GM03348 (cell line): ENCODE measurements around the gene VPS29.
"Not testable (repeated sequence)": the region's sequence is repeated elsewhere in the genome, so short reads cannot be mapped to it uniquely, and the experiment has no call there.

Source experiments
- DNase-seq: peaks from one replicate; pipeline ENCODE4 v3.0.0; 2012; ENCODE audit warnings: low spot score

Gene VPS29

DNA sequence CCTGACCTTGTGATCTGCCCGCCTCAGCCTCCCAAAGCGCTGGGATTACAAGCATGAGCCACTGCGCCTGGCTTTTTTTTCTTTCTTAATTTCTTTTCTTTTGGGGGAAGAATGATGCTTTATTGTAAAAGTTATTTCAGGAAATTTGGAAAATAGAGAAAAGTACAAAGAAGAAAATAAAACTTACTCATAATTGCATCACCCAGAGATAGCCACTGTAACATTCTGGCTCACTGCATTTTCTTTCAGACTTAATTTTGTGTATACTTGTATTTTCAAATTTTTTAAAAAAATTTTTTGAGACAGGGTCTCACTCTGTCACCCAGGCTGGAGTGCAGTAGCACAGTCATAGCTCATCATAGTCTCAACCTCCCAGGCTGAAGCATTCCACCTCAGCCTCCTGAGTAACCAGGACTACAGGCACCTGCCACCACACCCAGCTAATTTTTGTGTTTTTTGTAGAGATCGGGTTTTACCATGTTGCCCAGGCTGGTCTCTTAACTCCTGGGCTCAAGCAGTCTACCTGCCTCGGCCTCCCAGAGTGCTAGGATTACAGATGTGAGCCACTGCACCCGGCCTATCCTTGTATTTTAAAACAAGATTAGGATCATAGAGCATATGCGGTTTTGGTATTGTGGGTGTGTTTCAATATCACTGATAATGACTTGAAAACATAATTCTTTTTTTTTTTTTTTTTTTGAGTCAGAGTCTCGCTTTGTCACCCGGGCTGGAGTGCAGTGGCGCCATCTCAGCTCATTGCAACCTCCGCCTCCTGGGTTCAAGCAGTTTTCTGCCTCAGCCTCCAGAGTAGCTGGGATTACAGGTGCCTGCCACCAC is 19.2 kb upstream of the VPS29 start:
- DNase-seq: not testable (repeated sequence)

DNA sequence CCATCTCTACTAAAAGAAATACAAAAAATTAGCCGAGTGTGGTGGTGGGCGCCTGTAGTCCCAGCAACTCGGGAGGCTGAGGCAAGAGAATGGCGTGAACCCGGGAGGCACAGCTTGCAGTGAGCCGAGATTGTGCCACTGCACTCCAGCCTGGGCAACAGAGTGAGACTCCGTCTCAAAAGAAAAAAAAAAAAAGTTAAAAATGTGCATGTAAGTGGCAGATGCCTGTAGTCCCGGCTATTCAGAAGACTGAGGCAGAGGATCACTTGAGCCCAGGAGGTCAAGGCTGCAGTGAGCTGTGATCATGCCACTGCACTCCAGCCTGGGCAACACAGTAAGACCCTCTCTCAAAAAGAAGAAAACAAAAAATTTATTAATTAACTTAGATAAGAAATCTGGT is 16.1 kb upstream of the VPS29 start:
- DNase-seq: not testable (repeated sequence)

DNA sequence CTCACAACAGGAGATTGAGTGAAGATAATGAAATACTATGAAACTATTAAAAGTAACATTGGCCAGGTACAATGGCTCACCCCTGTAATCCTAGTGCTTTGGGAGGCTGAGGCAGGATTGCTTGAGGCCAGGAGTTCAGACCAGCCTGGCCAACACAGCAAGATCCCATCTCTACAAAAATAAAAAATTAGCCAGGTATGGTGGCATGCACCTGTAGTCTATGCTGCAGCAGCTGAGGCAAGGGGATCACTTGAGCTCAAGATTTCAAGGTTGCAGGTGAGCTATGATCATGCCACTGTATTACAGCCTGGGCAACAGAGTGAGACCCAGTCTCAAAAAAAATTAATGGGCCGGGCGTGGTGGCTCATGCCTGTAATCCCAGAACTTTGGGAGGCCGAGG is 15.1 kb upstream of the VPS29 start:
- DNase-seq: no peak

DNA sequence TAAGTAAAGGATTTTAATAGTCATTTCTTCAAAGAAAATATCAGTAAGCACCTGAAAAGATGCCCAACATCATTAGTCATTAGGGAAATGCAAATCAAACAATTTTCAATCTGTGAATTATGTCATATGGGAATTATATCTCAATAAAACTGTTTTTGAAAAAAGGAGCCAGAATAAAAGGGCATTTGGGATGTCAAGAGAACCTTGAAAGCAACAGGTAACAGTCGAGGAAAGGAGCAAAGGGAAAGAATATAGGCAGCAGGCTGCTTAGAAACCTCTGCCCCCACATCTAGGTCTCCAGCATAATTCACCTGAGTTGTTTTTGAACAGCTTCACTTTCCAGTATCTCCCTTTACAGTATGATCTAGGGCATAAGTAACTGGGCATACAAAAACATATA is 12.5 kb upstream of the VPS29 start:
- DNase-seq: no peak

DNA sequence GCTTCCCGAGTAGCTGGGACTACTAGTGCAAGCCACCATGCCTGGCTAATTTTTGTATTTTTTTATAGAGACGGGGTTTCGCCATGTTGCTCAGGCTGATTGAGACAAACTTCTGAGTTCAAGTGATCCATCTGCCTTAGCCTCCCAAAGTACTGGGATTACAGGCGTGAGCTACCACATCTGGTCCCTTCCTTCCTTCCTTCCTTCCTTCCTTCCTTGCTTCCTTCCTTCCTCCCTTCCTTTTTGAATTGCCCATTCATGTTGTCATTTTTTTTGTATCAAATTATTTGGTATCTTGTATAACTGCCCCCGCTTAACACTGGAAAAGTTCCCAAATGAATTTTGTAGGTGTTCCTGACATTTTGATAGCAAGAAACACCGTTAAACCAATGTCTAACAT is 11.9 kb upstream of the VPS29 start:
- DNase-seq: no peak

DNA sequence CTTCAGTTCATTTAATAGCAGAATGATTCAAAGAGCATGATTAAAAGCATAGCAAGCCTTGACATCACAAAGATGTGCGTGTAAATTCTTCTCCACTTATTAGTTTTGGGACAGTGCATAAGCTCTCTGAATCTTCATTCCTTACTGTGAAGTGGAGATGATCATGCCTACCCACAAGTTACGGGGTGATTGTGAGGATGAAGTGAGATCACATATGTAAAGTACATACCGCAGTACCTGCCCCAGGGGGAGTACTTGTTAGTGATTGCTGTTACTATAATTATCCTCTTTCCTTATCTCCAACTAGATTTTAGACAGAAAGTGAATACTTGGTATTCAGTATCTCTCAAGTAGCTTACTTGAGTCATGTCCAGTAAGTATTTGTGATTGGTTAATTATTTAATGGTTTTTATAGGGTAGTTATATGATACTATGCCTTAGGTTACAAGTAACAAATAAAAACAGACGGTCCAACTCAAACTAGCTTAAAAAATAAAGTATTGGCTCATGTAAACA is 6.2 kb upstream of the VPS29 start:
- DNase-seq: no peak

DNA sequence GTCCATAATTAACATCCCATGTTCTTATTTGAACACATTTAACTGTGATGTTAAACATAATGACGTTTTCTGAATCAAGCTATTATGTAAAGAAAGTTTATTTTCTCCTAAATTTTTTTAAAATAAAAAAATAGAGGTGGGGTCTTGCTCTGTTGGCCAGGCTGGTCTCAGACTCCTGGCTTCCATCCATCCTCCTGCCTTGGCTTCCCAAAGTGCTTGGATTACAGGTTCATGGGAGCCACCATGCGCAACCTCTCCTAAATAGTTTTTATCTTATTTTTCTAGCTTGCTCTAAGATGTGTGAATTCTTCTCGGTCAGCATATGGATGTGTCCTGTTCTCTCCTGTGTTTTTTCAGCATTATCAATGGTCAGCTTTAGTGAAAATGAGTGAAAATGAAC is 3.4 kb upstream of the VPS29 start:
- DNase-seq: no peak

DNA sequence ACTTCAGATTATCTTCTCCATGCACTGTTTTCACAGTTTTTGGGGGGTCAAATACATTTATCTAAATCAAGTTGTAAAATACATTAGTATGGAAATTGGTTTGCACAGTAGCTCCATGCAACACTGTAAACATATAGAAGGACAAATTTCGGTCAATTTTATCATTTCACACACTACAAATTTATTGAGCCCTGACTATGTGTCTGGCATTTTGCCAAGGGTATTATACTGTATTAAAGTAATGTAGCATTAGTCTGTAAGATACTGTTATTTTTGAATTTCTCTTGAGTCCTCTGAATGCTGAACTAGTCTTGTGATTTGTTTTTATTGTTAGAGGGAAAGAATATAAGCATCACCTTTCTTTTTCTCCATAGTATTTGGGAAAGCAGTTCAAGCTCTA is 1.5 kb upstream of the VPS29 start:
- no peak for DNase-seq

DNA sequence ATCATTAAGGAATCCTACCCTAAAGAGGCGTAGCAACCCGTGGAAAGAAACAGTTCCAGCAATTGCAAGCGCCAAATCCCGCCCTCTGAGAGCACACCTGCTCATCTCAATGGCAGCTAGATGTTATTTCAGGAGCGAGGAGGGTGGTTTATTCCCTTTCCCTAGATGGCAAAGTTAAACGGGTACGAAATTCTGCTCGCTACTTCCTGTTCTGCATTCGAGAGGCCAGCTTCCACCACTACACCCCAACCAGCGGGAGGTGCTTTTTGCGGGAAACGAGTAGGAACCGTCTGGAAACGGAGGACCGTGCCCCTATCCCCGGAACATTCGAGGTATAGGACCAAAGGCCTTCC is 536 bp downstream of the VPS29 start:
- peak; percentile 47 for DNase-seq

DNA sequence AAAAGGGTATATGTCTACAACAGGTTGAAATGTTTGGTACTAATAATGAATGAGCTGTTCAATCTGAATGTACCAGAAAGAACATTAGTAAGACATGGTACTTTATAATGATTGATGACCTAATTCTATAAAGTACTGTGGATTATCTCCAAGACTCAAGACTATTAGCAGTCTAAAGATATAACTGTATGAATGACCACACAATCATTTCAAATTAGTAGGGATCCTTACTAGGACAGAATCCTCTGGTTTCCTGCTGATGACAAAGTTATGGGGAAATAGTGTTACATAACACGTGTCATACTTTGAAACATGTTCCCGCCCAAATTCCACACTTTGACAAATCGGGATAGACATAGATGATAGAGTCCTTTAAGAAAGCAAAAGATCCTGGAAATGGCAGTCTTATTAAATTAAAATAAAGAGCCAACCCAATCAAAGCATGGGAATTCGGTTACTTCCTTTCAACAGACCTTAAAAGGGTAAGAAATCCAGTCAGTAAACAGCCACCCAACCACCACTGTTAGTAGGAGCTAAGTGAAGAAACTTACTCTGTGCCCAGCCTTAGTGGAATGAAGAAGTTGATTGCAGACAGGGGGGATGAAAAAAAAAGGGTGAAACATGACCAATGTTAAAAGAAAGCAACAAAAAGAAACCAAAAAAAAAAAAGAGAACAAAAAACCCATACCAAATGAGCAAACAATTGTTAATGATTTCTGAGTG is 2.8 kb downstream of the VPS29 start:
- DNase-seq: peak; percentile 37

DNA sequence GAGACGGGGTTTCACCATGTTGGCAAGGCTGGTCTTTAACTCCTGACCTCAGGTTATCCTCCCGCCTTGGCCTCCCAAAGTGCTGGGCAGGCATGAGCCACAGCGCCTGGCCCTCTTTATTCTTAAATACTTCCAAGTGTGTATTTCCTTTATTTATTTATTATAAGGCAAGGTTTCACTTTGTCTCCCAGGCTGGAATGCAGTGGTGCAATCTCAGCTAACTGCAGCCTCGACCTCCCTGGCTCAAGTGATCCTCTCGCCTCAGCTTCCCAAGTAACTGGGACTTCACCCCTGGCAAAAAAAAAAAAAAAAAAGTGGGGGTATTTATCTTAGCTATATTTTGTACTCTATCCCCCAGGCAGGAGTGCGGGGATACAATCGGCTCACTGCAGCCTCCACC is 26.5 kb downstream of the VPS29 start:
- no peak for DNase-seq

DNA sequence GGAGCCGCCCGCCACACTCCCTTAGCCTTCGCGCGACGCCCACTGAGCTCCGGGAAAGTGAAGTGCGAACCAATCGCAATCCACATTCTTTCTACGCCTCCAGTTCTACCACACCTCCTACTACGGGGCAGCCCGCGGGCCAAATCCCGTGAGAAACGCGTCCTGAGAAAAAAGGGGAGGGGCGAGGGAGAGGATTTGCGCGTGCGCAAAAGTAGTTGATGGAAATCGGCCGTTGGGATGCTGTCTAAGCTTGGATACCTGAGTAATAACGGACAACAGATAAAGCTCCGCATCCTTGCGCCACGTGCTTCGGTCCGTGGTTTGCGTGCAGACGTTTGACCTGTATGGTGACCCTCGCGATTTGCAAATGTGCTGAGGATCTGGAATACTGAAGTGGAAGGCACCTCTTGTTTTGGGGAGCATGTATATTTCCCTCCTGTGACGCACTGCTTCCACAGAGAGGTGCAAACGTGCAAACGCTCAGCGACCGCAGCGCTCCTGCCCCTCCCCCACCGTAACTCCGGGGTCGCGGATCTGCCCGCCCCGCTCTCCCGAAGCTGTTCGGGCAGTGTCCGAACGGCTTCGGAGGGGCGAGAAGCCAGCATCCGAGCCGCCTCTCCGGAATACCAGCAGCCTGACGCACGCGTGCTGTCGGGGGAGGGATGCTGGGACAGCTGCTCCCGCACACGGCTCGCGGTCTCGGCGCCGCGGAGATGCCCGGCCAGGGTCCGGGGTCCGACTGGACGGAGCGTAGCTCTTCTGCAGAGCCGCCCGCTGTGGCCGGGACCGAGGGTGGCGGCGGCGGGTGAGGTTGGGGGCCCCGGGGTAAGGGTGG is 33.5 kb downstream of the VPS29 start, which contains the start of the genes FAM216A and GPN3:
FAM216A (plus strand) TSS at position 632 of the 835 bp plus-strand sequence; CDS start at position 663, 31 bp downstream.
GPN3 (minus strand) TSS at position 44 of the 835 bp plus-strand sequence. CDS start 54 bp downstream, outside the sequence.
- peak; percentile 96 for DNase-seq

DNA sequence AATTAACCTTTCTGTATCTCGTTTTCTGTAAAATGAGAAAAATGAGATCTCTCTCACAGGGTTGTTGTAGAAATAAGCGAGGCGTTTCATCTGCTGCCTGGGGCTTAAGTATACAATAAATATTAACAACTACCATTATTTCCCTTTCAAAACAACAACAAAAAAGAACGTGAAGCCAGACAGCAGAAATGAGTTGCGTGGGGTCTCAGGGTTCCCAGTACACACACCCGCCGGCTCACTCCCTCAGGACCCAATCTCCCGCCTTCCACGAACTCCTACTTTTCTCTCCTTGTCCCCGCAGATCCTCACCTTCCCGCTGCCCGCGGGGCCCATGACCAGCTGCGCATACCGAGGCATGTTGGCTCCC is 34.1 kb downstream of the VPS29 start:
- DNase-seq: no peak

DNA sequence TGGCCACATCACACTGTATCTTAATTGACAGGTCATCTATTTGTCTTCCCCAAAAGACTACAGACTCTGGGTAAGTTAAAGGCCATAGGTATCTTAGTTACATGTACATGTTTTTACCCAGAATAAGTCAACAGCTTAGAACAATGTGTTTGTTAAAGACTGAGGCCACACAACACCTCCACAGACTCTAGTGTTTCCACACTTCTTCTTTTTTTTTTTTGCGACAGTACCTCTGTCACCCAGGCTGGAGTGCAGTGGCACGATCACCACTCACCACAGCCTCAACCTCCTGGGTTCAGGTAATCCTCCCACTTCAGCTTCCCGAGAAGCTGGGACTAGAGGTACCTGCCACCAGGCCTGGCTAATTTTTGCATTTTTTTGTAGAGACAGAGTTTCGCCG is 35.1 kb downstream of the VPS29 start:
- no peak for DNase-seq

DNA sequence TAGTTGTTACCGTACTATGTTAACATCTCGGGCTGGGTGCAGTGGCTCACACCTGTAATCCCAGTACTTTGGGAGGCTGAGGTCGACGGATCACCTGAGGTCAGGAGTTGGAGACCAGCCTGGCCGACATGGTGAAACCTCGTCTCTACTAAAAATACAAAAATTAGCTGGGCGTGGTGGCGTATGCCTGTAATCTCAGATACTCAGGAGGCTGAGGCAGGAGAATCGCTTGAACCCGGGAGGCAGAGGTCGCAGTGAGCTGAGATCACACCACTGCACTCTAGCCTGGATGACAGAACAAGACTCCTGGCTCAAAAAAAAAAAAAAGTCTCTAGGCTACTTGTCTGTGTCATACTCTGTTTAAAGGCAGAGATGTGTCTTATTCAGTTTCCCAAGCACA is 36.1 kb downstream of the VPS29 start:
- DNase-seq: not testable (repeated sequence)

DNA sequence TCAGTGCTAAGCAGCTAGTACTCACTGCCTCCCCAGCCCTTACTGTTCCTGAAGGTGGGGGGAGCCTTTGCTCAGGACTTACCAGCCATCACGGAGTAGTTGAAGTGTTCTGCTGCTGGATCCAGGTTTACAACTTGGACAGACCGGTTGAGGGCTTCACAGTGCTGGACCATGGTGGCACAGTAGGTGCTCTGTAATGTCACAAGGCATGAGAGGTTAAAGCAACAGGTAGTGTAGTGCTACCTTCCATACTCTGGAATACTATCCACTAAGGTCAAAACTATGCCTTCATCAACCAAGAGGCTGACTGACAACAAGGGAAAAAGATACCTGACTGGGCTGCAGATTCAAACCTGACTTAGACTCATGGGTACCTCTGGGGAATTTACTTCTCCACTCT is 36.9 kb downstream of the VPS29 start:
- DNase-seq: no peak

DNA sequence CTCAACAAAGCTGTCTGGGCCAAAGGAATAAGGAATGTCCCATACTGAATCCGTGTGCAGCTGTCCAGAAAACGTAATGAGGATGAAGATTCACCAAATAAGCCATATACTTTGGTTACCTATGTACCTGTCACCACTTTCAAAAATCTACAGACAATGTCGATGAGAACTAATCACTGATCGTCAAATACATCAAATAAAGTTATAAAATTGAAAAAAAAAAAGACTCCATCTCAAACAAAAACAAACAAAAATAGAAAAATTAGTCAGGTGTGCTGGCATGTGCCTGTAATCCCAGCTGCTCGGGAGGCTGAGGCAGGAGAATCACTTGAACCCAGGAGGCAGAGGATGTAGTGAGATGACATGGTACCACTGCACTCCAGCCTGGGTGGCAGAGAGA is 40.7 kb downstream of the VPS29 start:
- not testable (repeated sequence) for DNase-seq

DNA sequence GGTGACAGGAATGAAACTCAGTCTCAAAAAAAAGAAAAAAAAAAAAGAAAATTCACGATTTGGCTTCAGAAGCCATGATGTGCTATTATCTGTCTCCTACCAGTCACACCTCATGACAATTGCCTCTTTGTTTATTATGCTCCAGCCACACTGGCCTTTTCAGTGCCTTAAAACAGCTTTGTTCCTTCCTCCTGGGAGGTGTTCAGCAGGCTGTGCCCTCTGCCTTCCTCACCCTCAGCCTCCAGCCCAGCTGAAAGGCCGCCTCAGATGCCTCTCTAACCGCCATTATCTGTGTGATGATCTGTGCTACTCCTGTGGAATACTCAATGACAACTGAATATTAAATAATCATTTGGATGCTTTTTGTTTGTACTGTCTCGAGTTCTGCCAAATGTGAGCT is 43.2 kb downstream of the VPS29 start:
- no peak for DNase-seq

DNA sequence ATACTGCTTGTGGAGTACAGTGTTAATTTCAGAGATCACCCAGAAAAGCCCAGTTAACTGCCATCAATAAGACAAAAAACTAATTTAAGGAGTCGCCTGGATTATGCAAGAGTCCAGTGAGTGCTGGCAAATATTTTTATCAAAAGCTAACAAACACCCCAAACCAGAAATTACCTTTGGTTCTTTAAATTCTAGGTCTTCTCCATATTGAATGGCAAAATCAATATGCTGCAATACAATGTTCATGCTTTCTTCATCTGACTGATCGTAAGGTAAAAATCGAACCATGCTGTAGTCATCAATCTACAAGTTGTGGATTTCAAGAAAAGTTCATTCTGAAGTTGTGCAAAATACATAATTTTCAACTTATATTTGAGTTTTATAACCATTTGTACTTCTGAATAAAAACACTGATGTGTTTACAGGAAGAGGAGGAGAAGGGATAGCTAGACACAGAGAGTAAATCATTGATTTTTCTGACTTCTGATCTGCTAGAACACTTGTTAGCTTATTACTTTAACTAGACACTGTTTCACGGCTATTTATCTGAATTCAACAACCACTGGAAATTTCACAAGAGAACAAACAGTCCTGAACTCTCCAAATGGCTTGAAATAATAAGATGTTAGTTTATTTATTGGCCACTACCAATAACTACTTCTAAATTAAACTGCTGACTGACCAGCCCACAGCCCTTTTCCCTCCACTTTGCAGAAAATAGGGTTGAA is 48.2 kb downstream of the VPS29 start:
- no peak for DNase-seq

DNA sequence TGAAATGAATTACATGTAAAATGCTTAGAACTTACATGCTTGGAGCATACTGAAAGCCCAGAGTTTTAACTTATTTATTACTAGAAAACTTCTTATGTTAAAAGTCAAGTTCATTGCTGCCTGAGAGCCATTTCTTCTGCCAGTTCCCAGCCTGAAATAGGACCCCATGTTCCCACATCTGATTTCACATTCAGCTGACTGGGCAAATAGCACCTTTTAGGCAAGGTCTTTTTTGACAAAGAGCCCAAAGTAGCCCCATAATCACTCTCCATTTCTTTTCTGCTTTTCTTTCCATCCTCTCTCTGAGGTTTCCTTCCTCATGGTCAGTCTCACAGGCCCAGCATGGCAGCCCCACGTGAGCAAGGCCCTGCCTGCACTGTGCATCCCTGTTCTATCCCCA is 50.6 kb downstream of the VPS29 start:
- DNase-seq: no peak

DNA sequence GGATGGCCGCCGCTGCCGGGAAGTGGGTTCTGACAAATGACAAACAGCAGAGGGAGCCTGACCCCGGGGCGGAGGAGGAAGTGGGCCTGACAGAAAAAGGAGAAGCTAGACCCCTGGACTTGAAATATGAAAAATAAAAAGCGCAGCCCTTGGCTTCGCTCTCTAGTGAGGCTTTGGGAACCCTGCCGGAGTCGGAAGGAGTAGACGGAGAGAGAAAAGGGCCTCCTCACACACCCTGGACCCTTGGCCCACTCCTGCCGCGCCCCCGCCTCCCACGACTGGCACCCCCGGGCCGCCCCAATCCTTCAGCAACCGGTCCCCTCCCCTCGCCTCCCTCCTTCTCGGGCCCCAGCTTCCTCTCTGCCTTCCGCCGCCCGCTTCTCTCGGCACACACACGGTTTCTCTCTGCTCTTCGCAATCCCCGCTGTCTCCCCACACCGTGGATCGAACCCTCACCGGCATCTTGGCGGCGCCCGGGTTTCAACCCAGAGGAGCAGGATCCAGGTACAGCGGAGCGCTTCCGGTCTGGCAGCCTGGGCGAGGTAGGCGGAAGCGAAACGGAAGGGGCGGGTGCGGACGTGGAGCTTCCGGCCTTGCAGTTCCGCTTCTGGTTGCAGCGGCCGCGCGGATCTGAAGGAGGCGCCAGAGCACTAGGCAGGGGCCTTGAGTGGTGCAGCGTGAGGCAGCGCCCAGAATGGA is 52.0 kb downstream of the VPS29 start, which contains the start of gene ARPC3:
ARPC3 (minus strand) TSS at position 539 of the 699 bp plus-strand sequence; CDS start at position 462, 77 bp downstream.
- DNase-seq: peak; percentile 95
